PC-3 (cell line): ENCODE measurements around the gene THEMIS. TPM values are rescaled to one million over a fixed set of nuclear protein-coding genes. Genes with fewer than 3 reads are reported as not detected.

Source experiments
- ATAC-seq: fragments of 200-7000 bp; cut with Tn5 transposase; 2 replicates; pipeline ENCODE4 v1.9.1; 2020; ENCODE audit warnings: mild to moderate bottlenecking, moderate library complexity
- BruUV-seq: library from RNA; stranded (reverse); fragments of 400-500 nt; replicated peaks from 2 replicates; lab custom pipeline; 2021; lab: Mats Ljungman, UMichigan
- CTCF ChIA-PET: fragments of 300-600 bp; sonication (Branson Sonifier 250); formaldehyde crosslinking; loops from one replicate; lab custom pipeline; 2022; ENCODE audit warnings: antibody characterized with exemption; lab: Charles Lee
- POLR2A ChIA-PET: fragments of 300-600 bp; sonication (Branson Sonifier 250); formaldehyde crosslinking; loops from one replicate; lab custom pipeline; 2022; ENCODE audit warnings: antibody characterized with exemption; ENCODE audit not compliant: unreplicated experiment; lab: Charles Lee
- DNase-seq: peaks from one replicate; pipeline ENCODE4 v3.0.0-alpha.2; 2015
- H2AFZ ChIP-seq: fragments of 300-600 bp; sonication (generic); 2 replicates; pipeline ENCODE4 v1.6.0; 2016; ENCODE audit warnings: antibody characterized with exemption, low read length
- H3F3A ChIP-seq: fragments of 300-600 bp; sonication (generic); one replicate; pipeline ENCODE4 v1.6.0; 2017; ENCODE audit warnings: antibody characterized with exemption, low read length, control low read depth, mild to moderate bottlenecking; ENCODE audit not compliant: unreplicated experiment
- H3K27ac ChIP-seq: fragments of 300-600 bp; sonication (generic); 2 replicates; pipeline ENCODE4 v1.5.1; 2016; ENCODE audit warnings: mild to moderate bottlenecking, low read length
- H3K27me3 ChIP-seq: fragments of 300-600 bp; sonication (generic); 2 replicates; pipeline ENCODE4 v1.6.1; 2016; ENCODE audit warnings: low read length, mixed read lengths
- H3K36me3 ChIP-seq: fragments of 300-600 bp; sonication (generic); 2 replicates; pipeline ENCODE4 v1.6.1; 2016; ENCODE audit warnings: low read depth, mixed run types, low read length, mixed read lengths
- H3K4me1 ChIP-seq: fragments of 300-600 bp; sonication (generic); 2 replicates; pipeline ENCODE4 v1.5.1; 2016; ENCODE audit warnings: low read length; ENCODE audit not compliant: insufficient read depth
- H3K4me2 ChIP-seq: fragments of 300-600 bp; sonication (generic); 2 replicates; pipeline ENCODE4 v1.6.0; 2016; ENCODE audit warnings: low read length
- H3K4me3 ChIP-seq: fragments of 300-600 bp; sonication (generic); 2 replicates; pipeline ENCODE4 v1.5.1; 2016; ENCODE audit warnings: mild to moderate bottlenecking, low read length, mixed read lengths
- H3K79me2 ChIP-seq: fragments of 300-600 bp; sonication (generic); 2 replicates; pipeline ENCODE4 v1.6.1; 2017; ENCODE audit warnings: low read length, mixed read lengths
- H3K9ac ChIP-seq: fragments of 300-600 bp; sonication (generic); 2 replicates; pipeline ENCODE4 v1.6.0; 2016; ENCODE audit warnings: mild to moderate bottlenecking, low read length
- H3K9me2 ChIP-seq: fragments of 300-600 bp; sonication (generic); replicated peaks from 2 replicates; pipeline ENCODE4 v1.6.1; 2016; ENCODE audit warnings: mixed run types, low read length, mixed read lengths
- H3K9me3 ChIP-seq: fragments of 300-600 bp; sonication (generic); 2 replicates; pipeline ENCODE4 v1.6.1; 2016; ENCODE audit warnings: low read length, mixed read lengths
- H4K20me1 ChIP-seq: fragments of 300-600 bp; sonication (generic); 2 replicates; pipeline ENCODE4 v1.6.1; 2016; ENCODE audit warnings: low read length, mixed read lengths
- CTCF ChIP-seq: fragments of 300-600 bp; sonication (generic); conservative IDR thresholded peaks from 2 replicates; pipeline ENCODE4 v1.5.1; 2017; ENCODE audit warnings: antibody characterized with exemption, low read depth, mild to moderate bottlenecking, low read length
- EZH2 ChIP-seq: fragments of 300-600 bp; sonication (generic); IDR thresholded peaks from one replicate; pipeline ENCODE4 v1.6.1; 2017; ENCODE audit warnings: antibody characterized with exemption, mild to moderate bottlenecking, low read length; ENCODE audit not compliant: unreplicated experiment
- EZH2phosphoT487 ChIP-seq: fragments of 300-600 bp; sonication (generic); IDR thresholded peaks from 2 replicates; pipeline ENCODE4 v1.6.1; 2018; ENCODE audit warnings: mild to moderate bottlenecking, antibody characterized with exemption, low read length, borderline replicate concordance
- intact Hi-C: fragments of 100-400 bp; cut with micrococcal nuclease; formaldehyde crosslinking; loops from 2 replicates; pipeline ENCODE4 v1.9.0; 2023
- total RNA-seq: library from RNA; depleted of rRNA; stranded (reverse); fragments of >200 nt; gene quantifications from 2 replicates; pipeline ENCODE4 v1.2.3, GENCODE V29; 2014

THEMIS gene
- total RNA-seq, 1 experiment from 2014 or later: not detected

DNA sequence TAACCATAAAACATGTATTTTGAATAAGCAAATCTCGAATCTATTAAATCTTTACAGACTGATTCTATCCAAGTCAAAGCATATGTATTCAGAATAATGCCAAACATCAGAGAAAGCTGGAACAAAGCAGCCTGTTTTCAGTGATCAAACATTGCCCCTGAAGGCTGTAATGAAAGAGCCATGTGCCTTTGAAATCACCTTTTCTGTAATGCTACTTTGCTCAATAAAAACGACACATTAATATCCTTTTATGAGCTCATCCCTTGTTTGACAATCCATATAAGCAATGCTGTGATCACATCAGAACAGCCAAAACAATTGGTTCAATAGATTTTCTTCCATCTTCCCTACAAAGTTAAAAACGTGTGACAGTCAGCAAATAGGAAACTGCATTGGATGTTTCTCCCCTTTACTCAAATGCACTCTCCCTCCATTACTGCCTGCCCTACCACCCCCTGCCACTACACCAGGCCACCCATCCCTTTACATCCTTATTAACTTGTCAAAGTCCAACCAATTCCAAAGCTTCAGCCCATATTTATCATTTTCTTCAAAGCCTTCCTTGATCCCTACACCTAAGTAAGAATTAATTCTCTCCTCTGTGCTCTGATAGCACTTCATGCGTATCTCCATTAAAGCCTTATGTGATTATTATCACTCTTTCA lies 42.0 kb downstream of the THEMIS start:
- no peaks in the 10 kb centered on the region for H3F3A ChIP-seq
- no peaks in the 10 kb centered on the region for H3K79me2 ChIP-seq
- ChIA-PET POLR2A (no interaction called here), CTCF (no interaction called here)
- peaks cover 7% of the 10 kb centered on the region; the same call in 1 of the 2 replicates for H3K4me1 ChIP-seq
- no peaks in the 10 kb centered on the region for H3K9me3 ChIP-seq
- no peak overlapping the region for H2AFZ ChIP-seq
- DNase-seq (no peak), ATAC-seq (no peak)
- no peaks in the 10 kb centered on the region for H3K36me3 ChIP-seq
- no peaks in the 10 kb centered on the region for H3K9me2 ChIP-seq
- no peak overlapping the region for H3K9ac ChIP-seq
- no TSS peak for BruUV-seq
- H3K27ac ChIP-seq: no peak overlapping the region
- H3K27me3 ChIP-seq: no peaks in the 10 kb centered on the region
- no peak overlapping the region for H3K4me2 ChIP-seq
- no peaks in the 10 kb centered on the region for H4K20me1 ChIP-seq
- H3K4me3 ChIP-seq: no peak overlapping the region
- TF ChIP-seq EZH2phosphoT487 (no peak), EZH2 (no peak), CTCF (no peak)
- intact Hi-C loops: loop anchor here (5.0 to 10.0 kb wide), 2 partner anchors 124 to 658 kb away; no protein-coding TSS in a partner anchor

DNA sequence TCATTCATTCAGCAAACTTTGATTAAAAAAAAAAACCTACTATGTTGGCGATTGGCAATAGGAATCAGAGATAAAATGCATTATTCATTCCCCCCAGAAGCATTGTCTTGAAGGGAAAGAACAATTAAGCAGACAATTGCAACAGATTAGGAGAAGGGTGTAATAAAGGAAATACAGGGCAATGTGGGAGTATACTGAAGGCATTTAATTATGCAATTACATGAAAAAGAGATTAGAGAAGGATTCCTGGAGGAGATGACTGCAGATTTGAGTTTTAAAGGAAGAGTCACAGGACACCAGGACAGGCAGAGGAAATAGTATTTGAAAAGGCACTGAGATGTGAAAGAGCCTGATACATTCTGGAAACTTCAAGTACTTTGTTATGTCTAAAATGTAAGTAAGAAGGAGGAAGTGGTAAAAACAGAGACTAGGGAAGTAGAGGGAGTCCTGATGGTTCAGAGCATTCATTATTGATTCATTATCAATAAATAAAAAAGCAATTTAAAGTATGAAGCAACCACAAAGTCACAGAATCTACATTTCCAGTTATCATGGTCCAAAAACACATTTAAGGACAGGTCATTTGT lies 43.7 kb downstream of the THEMIS start:
- Histone ChIP-seq H3K9me3 (no peaks in the 10 kb centered on the region), H3K4me2 (no peak overlapping the region), H2AFZ (no peak overlapping the region), H3K79me2 (no peaks in the 10 kb centered on the region), H3F3A (no peaks in the 10 kb centered on the region), H3K27me3 (no peaks in the 10 kb centered on the region), H3K36me3 (no peaks in the 10 kb centered on the region), H3K4me1 (peaks cover 7% of the 10 kb centered on the region; the same call in 1 of the 2 replicates), H3K9ac (no peak overlapping the region), H3K4me3 (no peak overlapping the region), H4K20me1 (no peaks in the 10 kb centered on the region), H3K9me2 (no peaks in the 10 kb centered on the region), H3K27ac (no peak overlapping the region)
- no peak for ATAC-seq
- TF ChIP-seq EZH2phosphoT487 (no peak), CTCF (no peak), EZH2 (no peak)
- no peak for DNase-seq
- intact Hi-C loops: loop anchor here (5.0 to 10.0 kb wide), 2 partner anchors 122 to 660 kb away; no protein-coding TSS in a partner anchor
- no TSS peak for BruUV-seq
- ChIA-PET POLR2A (no interaction called here), CTCF (no interaction called here)
